Brain pericyte (primary cell): ENCODE measurements around the gene KIAA1586.
A peak's percentile ranks its signal among the peaks of the same experiment; 100 is the strongest.
"Not testable (repeated sequence)": the region's sequence is repeated elsewhere in the genome, so short reads cannot be mapped to it uniquely, and the experiment has no call there.

ENCODE experiments used
- DNase-seq: peaks from one replicate; pipeline ENCODE4 v3.0.0-alpha.2; 2012; ENCODE audit warnings: low read depth, low spot score

KIAA1586 gene

DNA sequence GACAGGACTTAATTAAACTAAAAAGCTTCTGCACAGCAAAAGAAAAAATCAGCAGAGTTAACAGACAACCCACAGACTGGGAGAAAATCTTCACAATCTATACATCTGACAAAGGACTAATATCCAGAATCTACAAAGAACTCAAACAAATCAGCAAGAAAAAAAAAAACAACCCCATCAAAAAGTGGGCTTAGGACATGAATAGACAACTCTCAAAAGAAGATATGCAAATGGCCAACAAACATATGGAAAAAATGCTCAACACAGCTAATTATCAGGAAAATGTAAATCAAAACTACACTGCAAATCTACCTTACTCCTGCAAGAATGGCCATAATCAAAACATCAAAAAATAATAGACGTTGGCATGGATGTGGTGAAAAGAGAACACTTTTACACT, 2.4 kb upstream of the KIAA1586 start:
- not testable (repeated sequence) for DNase-seq

DNA sequence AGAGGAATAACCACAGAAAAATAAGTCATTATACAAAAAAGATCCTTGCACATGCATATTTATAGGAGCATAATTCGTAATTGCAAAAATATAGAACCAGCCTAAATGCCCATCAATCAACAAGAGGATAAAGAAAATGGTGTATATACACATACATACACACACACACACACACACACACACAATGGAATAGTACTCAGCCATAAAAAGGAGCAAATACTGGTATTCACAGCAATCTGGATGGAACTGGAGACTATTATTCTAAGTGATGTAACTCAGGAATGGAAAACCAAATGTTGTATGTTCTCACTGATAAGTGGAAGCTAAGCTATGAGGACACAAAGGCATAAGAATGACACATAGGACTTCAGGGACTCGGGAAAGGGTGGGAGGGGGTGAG, 1.9 kb upstream of the KIAA1586 start:
- DNase-seq = no peak

DNA sequence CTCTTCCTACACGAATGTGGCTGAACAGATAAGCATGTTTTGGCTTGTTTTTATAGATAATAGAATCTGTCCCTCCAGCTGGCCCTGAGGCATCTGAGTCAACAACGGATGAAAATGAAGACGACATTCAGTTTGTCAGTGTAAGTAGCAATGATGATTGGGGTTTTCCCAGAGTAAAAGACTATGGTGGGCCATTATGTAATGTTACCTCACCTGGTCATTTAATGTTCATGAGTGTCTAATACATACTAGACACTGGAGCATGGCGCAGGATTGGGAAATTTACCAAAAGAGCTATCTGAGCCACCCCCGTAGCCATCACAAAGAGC, 728 bp downstream of the KIAA1586 start:
- DNase-seq = not testable (repeated sequence)

DNA sequence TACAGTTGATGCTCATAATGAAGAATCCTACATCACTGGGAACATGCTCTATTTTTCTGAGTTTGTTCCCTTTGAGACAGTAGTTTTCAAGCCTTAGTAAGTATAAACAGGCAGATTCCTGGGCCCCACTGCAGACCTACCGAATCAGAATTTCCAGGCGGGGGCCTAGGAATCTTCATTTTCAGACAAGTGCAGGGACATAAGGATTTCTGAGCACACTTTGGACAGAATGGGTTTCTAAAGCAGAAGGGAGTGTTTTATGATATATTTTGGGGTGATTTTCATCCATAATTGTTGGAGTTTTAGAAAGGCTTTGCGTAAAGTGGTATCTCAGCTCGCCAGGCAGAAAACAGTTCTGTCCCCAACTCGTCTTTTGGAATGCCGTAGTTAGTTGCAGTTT, 1.4 kb downstream of the KIAA1586 start:
- not testable (repeated sequence) for DNase-seq

DNA sequence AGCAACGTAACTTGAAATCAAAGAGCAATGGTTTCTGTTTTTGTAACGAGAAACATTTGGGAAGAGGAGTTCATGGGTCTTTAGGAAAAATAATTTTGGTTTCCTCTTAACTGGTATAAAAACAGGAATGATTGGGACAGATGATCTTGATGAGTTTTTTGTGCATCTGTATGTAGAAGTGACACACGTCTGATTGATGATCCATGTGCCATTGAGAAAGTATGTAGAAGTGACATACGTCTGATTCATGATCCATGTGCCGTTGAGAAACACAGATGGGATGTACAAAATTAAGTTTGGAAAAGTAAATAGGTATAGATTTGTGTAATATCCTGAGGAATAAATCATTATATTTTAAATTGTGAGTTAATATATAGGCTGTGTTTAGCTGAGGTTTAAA, 2.1 kb downstream of the KIAA1586 start:
- no peak for DNase-seq

DNA sequence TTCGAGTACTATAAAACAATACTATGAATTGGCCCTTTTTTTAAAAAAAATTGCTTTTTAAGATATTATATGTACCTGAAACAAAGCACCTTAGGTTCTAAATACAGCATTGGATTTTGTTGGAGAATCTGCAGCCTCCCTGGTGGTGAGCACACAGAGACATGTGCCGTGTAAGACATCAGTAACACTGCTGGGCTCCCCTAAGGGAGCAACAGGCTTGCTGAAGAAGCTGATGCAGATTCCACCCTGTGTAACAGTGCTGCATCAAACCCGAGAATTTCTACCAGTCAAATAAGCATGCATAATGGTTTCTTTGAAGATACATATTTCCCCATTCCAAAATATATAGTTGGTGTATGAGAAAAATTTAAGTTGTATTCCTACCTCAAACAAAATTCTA, 17.4 kb downstream of the KIAA1586 start:
- no peak for DNase-seq

DNA sequence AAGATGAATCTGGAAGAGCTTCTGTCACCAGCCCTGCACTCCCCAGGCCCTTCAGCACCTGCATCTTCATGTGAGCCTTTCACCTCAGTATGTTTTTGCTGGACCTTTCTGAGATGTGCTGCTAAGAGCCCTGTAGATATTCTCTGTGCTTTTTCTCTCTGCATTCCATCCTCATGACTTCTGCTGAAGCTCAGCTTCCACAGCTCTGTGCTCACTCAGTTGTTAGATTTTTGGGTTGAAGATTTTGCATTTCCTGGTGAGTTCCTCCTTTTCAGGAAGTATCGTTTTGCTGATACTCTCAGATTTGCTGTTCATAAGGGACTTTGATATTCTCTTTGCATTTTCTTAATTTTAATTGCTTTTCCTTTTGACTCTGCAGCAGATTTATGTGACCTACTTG, 18.3 kb downstream of the KIAA1586 start:
- DNase-seq = no peak

DNA sequence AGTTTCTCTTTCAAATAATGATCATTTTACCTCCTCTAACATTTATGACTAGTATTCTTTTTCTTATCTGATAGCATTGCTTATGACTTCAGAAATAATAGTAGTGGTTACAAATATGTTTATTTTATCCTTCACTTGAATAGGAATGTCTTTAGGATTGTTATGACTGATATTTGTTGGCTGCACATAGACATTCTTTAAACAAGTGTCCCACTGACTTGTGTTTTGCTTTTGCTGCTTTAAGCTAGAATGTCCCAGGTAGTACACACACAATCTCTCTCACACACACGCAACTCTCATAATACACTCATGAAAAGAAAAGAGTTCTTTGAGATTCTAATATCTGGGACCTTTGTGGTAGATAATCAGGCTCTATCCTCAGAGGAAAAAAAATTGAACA, 21.6 kb downstream of the KIAA1586 start:
- peak; percentile 21 for DNase-seq

DNA sequence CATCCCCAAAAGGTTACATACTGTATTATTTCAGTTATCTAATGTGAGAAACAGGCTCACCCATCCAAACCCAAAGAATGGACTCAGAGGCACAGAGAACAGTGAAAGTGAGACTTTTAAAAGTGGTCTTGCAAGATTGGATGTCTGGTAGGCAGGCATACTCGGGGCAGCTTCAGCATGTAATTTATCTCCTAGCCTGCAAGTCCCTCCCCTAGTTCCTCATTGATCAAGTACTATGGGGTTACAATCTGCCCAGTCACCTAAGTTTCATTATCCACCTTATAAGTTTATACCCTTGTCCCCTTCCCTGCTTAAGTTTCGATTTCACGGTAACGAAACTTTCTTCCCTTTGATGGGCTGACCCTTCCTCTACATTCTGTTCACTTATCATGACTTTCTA, 22.7 kb downstream of the KIAA1586 start:
- DNase-seq = no peak

DNA sequence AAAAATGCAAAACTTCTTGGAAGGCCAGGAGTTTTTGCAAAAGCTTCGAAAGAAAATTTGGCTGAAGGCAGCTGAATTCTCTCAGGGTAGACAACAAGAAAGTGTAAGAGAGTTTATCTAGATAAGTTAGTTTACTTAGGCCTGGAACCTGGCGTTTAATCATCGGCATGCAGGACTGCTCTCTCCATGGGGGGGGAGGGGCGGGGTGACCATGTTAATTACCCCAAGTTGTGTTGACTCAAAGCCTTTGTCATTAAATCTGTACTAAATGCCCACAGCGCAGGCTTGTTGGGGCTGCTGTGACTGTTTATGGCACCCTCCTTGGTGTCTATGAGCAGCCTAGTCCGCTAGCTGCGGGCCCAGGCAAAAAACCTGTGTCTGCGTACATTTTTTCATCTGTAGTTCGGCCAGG, 23.4 kb downstream of the KIAA1586 start:
- DNase-seq = no peak

DNA sequence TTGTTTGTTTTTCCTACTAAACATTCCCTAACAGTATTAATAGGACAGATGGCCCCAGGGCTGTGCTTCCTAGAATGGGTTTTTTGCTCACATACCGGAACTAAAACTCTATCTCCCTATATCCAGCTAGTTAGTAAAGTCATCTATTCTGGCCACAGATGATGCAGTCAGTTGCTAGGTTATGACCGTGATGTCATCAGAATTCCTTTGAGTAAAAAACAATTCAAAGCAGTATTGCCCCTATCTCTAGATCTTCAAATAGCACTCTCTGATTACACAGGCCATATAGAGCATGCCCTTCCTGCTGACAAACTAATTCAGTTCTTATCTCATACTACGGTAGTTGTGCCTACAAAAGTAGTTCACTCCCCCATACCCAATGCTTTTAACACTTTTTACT, 25.6 kb downstream of the KIAA1586 start:
- DNase-seq = no peak

DNA sequence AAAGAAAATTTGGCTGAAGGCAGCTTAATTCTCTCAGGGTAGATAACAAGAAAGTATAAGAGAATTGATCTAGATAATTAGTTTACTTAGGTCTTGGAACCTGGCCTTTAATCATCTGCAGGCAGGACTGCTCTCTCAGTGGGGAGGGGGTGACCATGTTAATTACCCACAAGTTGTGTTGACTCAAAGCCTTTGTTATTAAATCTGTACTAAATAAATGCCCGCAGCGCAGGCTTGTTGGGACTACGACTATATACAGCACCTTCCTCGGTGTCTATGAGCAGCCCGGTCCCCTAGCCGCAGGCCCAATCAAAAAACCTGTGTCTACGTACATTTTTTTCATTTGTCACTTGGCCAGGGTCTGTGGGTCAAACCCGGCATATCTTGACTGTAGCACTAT, 27.9 kb downstream of the KIAA1586 start:
- DNase-seq = no peak

DNA sequence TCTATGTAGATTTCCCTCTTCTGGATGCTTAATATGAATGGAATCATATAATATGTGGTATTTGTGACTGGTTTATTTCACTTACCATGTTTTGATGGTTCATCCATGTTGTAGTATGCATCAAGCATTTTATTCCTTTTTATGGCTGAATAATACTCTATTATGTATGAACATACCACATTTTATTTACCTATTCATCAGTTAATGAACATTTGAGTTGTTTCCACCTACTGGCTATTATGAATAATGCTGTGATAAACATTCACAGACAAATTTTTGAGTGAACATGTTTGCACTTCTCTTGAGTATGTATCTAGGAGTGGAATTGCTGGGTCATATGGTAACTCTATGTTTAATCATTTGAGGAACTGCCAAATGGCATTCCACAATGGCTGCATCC, 28.6 kb downstream of the KIAA1586 start:
- DNase-seq = no peak

DNA sequence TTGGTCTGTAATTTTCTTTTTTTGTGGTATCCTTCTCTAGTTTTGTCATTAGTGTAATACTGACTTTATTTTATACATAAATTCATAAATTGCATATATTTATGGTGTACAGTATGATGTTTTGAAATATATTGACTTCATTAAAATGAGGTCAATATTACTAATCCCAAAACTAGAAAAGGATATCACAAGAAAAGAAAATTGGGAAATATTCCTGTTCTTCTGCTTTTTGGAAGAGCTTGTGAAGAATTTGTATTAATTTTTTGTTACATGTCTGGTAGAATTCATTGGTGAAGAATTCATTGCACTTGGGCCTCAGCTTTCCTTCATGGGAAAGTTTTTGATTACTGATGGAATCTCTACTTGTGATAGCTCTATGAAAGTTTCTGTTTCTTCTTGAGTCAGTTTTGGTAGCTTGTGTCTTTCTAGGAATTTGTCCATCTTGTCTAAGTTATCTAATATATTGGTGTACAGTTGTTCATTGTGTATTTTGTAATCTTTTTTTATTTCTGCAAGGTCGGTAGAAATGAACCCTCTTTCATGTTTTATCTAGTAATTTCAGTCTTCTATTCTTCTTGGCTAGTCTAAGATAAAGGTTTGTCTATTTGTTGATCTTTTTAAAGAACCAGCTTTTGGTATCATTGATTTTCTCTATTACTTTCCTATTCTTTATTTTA, 32.2 kb downstream of the KIAA1586 start:
- DNase-seq = no peak

DNA sequence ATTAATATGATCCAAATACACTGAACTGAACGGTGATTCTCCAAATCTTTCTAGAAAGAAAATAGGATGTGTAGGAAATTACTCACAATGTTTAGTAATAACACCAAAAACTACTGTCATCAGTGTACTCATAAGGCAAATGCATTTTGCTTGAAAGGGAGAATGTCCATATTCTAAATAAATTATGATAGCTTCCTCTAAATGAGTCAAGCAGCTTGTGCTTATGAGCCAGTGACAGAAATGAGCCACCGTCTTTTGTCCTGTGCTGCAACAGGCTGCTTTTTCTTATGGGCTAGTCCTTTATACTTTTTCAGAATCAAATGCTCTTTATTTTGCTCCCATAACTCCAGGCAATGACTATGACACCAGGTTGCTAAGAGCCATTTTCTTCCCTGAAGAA, 39.0 kb downstream of the KIAA1586 start:
- no peak for DNase-seq

DNA sequence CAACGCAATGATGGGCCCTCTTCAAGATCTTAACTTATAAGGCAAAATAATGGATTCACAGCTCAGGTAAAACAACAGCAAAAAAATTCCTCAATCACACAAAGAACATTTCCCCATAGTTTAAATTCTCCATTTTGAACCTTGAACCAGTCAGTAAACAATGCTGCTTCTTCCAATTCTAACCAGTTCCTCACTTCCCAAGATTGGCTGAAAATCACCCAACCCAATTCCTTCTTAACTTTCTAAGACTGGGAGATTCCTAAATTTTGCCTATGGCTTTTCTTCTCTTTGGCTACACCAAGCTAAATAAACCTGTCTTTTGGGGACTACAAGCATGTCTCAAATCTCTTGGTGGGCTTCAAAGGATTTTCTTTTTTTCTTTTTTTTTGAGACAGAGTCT, 40.4 kb downstream of the KIAA1586 start:
- DNase-seq = no peak

DNA sequence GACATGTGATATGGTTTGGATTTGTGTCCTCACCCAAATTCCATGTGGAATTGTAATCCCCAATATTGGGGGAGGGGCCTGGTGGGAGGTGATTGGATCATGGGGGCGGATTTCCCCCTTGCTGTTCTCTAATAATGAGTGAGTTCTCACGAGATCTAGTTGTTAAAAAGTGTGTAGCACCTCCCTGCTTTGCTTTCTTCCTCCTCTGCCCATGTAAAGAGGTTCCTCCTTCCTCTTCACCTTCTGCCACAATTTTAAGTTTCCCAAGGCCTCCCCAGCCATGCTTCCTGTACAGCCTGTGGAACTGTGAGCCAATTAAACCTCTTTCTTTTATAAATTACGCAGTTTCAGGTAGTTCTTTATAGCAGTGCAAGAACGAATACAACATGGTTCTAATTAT, 41.4 kb downstream of the KIAA1586 start:
- no peak for DNase-seq

DNA sequence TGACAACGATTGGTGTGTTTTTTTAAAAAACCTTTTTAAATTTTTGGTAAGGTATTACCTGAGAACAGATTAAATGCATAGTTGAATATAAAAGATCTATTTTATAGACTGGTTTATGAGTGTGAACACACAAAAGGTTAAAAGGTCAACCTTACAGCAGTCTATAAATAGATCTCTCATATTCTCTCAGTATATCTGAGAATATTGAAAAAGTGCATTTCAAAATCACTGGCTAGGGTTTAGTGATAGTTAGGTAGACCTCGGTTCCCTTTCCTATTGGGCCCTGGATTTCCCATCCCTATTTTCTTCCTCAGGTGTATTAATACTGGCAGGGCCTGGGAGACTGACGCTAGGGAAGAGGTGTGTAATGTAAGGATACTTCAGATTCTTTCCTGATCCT, 42.8 kb downstream of the KIAA1586 start:
- no peak for DNase-seq

DNA sequence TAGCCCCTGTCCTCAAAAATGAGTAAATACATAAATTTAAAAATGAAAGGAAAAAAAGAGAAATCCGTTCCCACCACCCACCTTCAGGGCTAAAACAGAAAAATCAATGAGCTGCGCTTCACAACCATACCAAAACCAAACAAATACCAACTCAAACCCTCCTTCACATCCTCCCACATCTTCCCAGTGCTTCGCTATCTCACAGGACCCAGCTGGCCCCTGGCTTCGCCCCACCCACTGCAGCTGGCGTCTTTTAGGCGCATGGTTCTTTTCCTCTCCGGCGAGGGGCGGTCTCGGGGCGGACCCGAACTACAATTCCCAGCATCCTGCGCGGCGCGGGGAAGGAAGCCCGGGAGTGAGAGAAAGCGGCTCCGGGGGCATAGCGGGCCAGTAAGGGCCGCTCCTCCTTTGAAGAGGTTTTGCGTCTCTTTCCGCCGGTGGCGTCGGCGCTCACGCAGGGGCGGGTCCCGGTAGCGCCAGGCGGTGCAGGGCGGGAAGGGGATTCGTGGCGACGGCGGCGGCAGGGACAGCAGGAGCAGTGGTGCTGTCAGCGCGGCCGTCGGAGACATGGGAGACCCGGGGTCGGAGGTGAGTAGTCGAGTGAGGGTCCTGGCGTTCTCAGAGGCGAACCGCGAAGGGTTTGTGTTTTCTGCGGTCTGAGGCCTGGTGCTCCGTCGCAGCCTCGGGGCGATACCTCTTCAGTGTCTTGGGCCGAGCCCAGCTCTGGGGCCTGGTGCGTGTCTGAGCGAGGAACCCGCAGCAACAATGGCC, 43.4 kb downstream of the KIAA1586 start, which contains the start of gene ZNF451:
Gene ZNF451 (plus strand): TSS at position 502 of the 771 bp plus-strand sequence. CDS start 66 bp downstream, at position 568.
- DNase-seq = peak; percentile 86

DNA sequence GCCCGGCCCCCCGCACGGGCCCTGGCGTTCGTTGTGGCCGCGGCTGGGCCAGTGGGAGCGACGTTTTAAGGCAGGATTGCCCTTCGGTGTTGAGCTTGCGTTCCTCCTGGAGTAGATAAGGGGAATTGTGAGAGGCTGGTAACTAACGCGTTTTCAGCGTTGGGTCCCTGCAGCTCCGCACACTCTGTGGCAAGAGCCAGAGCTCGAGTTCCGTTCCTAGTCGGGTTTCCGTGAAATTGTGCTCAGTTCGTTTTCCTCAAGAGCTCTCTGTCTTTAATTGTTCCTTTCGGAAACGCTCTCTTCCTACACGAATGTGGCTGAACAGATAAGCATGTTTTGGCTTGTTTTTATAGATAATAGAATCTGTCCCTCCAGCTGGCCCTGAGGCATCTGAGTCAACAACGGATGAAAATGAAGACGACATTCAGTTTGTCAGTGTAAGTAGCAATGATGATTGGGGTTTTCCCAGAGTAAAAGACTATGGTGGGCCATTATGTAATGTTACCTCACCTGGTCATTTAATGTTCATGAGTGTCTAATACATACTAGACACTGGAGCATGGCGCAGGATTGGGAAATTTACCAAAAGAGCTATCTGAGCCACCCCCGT, 44.1 kb downstream of the KIAA1586 start:
- not testable (repeated sequence) for DNase-seq

DNA sequence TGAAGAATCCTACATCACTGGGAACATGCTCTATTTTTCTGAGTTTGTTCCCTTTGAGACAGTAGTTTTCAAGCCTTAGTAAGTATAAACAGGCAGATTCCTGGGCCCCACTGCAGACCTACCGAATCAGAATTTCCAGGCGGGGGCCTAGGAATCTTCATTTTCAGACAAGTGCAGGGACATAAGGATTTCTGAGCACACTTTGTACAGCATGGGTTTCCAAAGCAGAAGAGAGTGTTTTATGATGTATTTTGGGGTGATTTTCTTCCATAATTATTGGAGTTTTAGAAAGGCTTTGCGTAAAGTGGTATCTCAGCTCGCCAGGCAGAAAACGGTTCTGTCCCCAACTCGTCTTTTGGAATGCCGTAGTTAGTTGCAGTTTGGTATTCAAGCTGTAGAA, 44.9 kb downstream of the KIAA1586 start:
- DNase-seq = not testable (repeated sequence)

DNA sequence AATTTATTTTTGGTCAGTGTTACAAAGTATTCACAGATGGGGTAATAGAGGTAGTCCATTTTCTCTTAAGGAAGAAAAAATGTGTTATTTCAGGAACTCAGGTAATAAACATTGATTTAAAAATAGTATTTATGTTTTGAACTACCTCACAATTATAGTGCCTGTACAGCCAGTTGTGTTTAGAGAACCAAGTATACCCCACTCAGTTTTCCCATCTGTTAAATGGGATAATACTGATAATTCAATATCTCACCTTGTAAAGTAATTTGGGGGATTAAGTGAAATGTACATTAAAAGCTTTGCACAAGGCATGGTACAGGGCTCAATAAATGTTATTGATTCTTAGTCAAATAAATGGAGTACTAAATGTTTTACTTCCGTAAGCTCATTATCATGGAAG, 48.2 kb downstream of the KIAA1586 start:
- DNase-seq = no peak

DNA sequence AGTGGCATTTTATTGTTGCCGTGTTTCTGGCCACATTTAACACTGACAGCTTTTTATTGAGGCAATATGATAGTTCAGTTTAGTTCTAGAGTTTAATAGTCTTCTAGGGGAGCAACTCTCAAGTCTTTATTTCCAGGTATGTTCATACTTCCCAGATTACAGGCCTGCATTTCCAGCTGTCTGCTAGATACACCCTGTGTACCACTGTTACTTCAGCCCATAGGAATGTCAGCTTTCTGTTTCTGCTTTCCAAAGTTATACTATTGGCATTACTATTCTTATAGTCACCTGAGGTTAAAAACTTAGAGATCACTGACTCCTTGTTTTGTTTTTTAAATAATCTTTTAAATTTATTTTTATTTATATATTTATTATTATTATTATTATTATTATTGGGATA, 51.1 kb downstream of the KIAA1586 start:
- DNase-seq = no peak
